ENCODE measurements around the gene ADSS2. TPM values are rescaled to one million over a fixed set of nuclear protein-coding genes. Genes with fewer than 3 reads are reported as not detected.
"Not testable (repeated sequence)": the region's sequence is repeated elsewhere in the genome, so short reads cannot be mapped to it uniquely, and the experiment has no call there.

Gene ADSS2
- total RNA-seq, 1 donor from 2014 or later = 32.3 TPM

- not testable (repeated sequence) for DNase-seq
These were observed 86.4 kb downstream of the ADSS2 start for GRCh38 chr1:244365262-244365661.

GRCh38 chr1:244362476-244362875 is 89.2 kb downstream of the ADSS2 start:
- DNase-seq = no peak

GRCh38 chr1:244361764-244362473 is 89.8 kb downstream of the ADSS2 start:
- no peak for DNase-seq

Other genes starting within 250 kb of the ADSS2 start
- 1.9 TPM for gene CATSPERE, start 9.4 kb upstream of the ADSS2 start, total RNA-seq
- 43.4 TPM for gene DESI2, start 201.2 kb upstream of the ADSS2 start, total RNA-seq